Stomach (tissue), 9 donors: ENCODE data around the gene ADAMTS12. TPM values are rescaled to one million over a fixed set of nuclear protein-coding genes. Genes with fewer than 3 reads are reported as not detected.

Experiments
- DNase-seq, 2 donors: peaks; one replicate each; pipeline versions ENCODE4 v3.0.0 to v3.0.0-alpha.2; 2013 to 2019
- H3K27ac ChIP-seq, 5 donors: fragments of 200-600 bp in 4 of 5; sonication (generic) in 4 of 5; one replicate each; pipeline ENCODE4 v1.5.1; 2013 to 2019; ENCODE audit warnings: mild to moderate bottlenecking in 1 of 5, moderate library complexity in 1 of 5
- H3K27me3 ChIP-seq, 3 donors: fragments of 200-600 bp; sonication (generic); one replicate each; pipeline ENCODE4 v1.5.1; 2017 to 2019; ENCODE audit warnings: mixed run types in 1 of 3
- H3K36me3 ChIP-seq, 4 donors: fragments of 200-600 bp; sonication (generic); 1 replicate in 3 of 4; 2 replicates in 1 of 4; pipeline ENCODE4 v1.5.1; 2016 to 2019
- H3K4me1 ChIP-seq, 4 donors: fragments of 200-600 bp; sonication (generic); one replicate each; pipeline ENCODE4 v1.5.1; 2016 to 2019
- H3K4me3 ChIP-seq, 4 donors: fragments of 200-600 bp; sonication (generic) in 3 of 4; one replicate each; pipeline ENCODE4 v1.5.1; 2016 to 2019; ENCODE audit warnings: mild to moderate bottlenecking in 1 of 4
- H3K9me3 ChIP-seq, 4 donors: fragments of 200-600 bp; sonication (generic); one replicate each; pipeline ENCODE4 v1.5.1; 2016 to 2019
- EP300 ChIP-seq: sonication (generic); formaldehyde crosslinking; IDR thresholded peaks from one replicate; pipeline ENCODE4 v1.6.1; 2017; ENCODE audit warnings: antibody characterized with exemption
- POLR2A ChIP-seq, 4 donors: fragments of 450-650 bp; IDR thresholded peaks; one replicate each; pipeline ENCODE4 v1.6.1; 2016; ENCODE audit warnings: antibody characterized with exemption in 4 of 4, control low read depth in 2 of 4, mild to moderate bottlenecking in 1 of 4, moderate library complexity in 1 of 4
- POLR2AphosphoS5 ChIP-seq, 3 donors: sonication (generic); formaldehyde crosslinking; IDR thresholded peaks; one replicate each; pipeline ENCODE4 v1.6.1; 2016; ENCODE audit warnings: antibody characterized with exemption in 3 of 3
- WGBS, 5 donors: extraction: QIAGEN DNeasy Blood & Tissue Kit in 3 of 5; methylation state at CpG; one replicate each; pipeline versions ENCODE4 v1.1.5 to v1.1.7; 2013 to 2018; 5-methylcytosine and 5-hydroxymethylcytosine counted together
- intact Hi-C: fragments of 100-400 bp; cut with DNase I; formaldehyde crosslinking; loops from one replicate; pipeline ENCODE4 v1.15.1; 2023; ENCODE audit warnings: low total_unique reads
- polyA plus RNA-seq, 3 donors: library from polyadenylated mRNA; stranded (reverse); fragments of 200-250 nt; gene quantifications; one replicate each; pipeline ENCODE4 v1.2.3, GENCODE V29; 2013
- total RNA-seq, 5 donors: library from RNA; depleted of rRNA; stranded (reverse); fragments of >200 nt; gene quantifications; one replicate each; pipeline versions ENCODE4 v1.1.0 to v1.2.3, GENCODE V29; 2014 to 2016
- TF ChIP-seq, protein P1 (sequence below), 7 experiments: fragments of 450-650 bp in 4 of 7; fragments of 200-600 bp in 3 of 7; sonication (generic) in 3 of 7; IDR thresholded peaks; one replicate each; pipeline ENCODE4 v1.5.1; 2016 to 2019; ENCODE audit warnings: antibody characterized with exemption in 7 of 7, control low read depth in 2 of 7, mild to moderate bottlenecking in 1 of 7
- donor health status: healthy with polysubstance abuse.
- donor health status: Bipolar disorder and iron deficiency.
- donor health status: healthy.

The ADAMTS12 gene
- total and polyA plus RNA-seq, 8 donors, result 0.14 to 17.1 (median 0.62) TPM; not detected in 1

- no peak overlapping the region for H3K4me3 ChIP-seq
- TF ChIP-seq POLR2A (IDR thresholded peaks at IDR 0.05), result no peak
- TF ChIP-seq EP300, result no peak
- TF ChIP-seq, protein P1, sequence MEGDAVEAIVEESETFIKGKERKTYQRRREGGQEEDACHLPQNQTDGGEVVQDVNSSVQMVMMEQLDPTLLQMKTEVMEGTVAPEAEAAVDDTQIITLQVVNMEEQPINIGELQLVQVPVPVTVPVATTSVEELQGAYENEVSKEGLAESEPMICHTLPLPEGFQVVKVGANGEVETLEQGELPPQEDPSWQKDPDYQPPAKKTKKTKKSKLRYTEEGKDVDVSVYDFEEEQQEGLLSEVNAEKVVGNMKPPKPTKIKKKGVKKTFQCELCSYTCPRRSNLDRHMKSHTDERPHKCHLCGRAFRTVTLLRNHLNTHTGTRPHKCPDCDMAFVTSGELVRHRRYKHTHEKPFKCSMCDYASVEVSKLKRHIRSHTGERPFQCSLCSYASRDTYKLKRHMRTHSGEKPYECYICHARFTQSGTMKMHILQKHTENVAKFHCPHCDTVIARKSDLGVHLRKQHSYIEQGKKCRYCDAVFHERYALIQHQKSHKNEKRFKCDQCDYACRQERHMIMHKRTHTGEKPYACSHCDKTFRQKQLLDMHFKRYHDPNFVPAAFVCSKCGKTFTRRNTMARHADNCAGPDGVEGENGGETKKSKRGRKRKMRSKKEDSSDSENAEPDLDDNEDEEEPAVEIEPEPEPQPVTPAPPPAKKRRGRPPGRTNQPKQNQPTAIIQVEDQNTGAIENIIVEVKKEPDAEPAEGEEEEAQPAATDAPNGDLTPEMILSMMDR (IDR thresholded peaks at IDR 0.05), result no peak
- no peak for TF ChIP-seq POLR2AphosphoS5 (IDR thresholded peaks at IDR 0.05)
- intact Hi-C loops, result no loop called here
- DNase-seq, result no peak
- no peaks in the 10 kb centered on the region for H3K27me3 ChIP-seq
- no peak overlapping the region for H3K27ac ChIP-seq
- WGBS, 5 donors, result 77 to 93% (median 91%) methylated on average over 3 of the region's 3 CpGs
- H3K4me1 ChIP-seq, result peaks cover 0 to 10% (median 4%) of the 10 kb centered on the region in 4 donors
- H3K9me3 ChIP-seq, result no peaks in the 10 kb centered on the region
- H3K36me3 ChIP-seq, result no peaks in the 10 kb centered on the region
Observed at GRCh38 chr5:33725806-33726205, 166.0 kb downstream of the ADAMTS12 start.

DNA sequence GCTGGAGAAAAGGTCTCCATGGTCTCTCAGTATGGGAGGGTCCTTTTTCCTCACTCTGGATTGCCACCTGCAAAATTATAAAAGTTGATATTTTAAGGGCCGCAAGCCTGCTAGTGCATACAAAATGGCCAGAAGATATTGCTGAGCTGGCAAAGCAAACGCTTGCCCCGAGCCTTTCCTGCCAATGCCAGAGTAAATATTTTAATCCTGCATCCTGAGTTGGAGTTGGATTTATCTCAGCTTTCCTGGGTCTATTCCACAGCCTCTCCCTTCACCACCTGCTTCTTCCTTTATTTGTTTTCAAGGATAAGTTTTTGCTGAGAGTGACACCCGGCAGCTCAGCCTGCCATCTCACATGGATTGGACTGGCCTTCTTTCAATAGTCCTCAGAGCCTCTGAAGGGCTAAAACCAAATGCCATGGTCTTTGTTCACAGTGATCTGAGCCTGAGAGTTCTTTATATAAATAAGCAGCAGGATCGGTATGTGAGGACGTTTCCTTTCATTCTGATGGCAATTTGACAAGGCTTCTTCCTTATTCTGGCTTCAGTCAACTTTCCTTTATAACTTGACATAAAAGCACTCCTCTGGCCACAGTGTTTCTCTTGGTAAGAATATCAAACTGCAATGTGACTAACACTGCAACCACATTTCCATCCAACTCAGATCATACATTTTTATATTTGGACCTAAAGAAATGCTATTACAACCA, 170.1 kb downstream of the ADAMTS12 start:
- H3K9me3 ChIP-seq, result no peaks in the 10 kb centered on the region
- peaks cover 0 to 10% (median 4%) of the 10 kb centered on the region in 4 donors for H3K4me1 ChIP-seq
- H3K4me3 ChIP-seq, result no peak overlapping the region
- no peaks in the 10 kb centered on the region for H3K27me3 ChIP-seq
- DNase-seq, result no peak
- WGBS, 5 donors, result 19 to 33% (median 22%) methylated on average over 6 of the region's 6 CpGs
- TF ChIP-seq, protein P1 (IDR thresholded peaks at IDR 0.05), result no peak
- TF ChIP-seq EP300, result no peak
- TF ChIP-seq POLR2AphosphoS5 (IDR thresholded peaks at IDR 0.05), result no peak
- TF ChIP-seq POLR2A (IDR thresholded peaks at IDR 0.05), result no peak
- H3K27ac ChIP-seq, result no peak overlapping the region
- no peaks in the 10 kb centered on the region for H3K36me3 ChIP-seq
- intact Hi-C loops, result no loop called here

DNA sequence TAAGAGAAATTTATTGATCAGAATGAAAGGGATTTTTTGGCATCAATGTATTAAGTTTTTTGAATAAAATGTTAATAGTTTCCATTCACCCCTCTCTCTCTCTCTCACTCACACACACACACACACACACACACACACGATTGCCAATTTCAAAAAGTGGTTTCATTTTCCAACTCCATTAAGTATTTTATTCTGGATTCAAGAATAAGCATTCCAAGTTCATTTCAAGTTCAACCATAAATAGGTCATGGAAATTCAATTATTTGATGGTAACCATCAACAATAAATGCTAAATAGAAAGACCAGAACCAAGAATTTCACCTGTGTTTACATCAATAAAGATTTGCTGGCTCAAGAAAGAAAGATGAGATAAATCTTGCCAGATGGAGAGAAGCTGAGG, 171.6 kb downstream of the ADAMTS12 start:
- intact Hi-C loops, result no loop called here

DNA sequence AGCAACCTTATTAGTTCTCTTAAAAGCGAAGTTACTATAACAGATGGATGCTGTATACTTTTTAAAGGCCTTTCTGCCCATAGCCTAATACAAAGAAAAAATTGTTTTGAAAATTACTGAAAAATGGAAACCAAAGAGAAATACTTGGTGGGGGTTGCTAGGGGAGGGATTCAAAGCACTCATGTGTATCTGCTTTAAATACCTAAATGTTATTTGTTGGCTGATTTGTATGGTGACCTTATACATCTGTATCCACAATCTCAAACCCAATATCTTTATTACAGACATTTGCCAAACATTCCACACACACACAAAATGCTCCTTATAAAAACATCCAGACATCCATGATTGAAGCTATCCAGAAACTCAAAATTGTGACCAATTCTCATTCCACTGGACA, 172.0 kb downstream of the ADAMTS12 start:
- 80 to 100% (median 88%) methylated on average over 1 of the region's 1 CpG for WGBS, 5 donors
- Histone ChIP-seq H3K4me3 (no peak overlapping the region), H3K27ac (no peak overlapping the region), H3K36me3 (no peaks in the 10 kb centered on the region), H3K27me3 (no peaks in the 10 kb centered on the region), H3K9me3 (peaks cover 0 to 7% (median 0%) of the 10 kb centered on the region in 4 donors), H3K4me1 (peaks cover 0 to 10% (median 4%) of the 10 kb centered on the region in 4 donors)
- TF ChIP-seq, protein P1 (IDR thresholded peaks at IDR 0.05), result no peak
- TF ChIP-seq POLR2AphosphoS5 (IDR thresholded peaks at IDR 0.05), result no peak
- TF ChIP-seq EP300, result no peak
- TF ChIP-seq POLR2A (IDR thresholded peaks at IDR 0.05), result no peak
- DNase-seq, result no peak
- intact Hi-C loops, result no loop called here

More for the DNA sequence above, 171.6 kb downstream of the ADAMTS12 start:
- 48 to 81% (median 55%) methylated on average over 1 of the region's 1 CpG for WGBS, 5 donors
- TF ChIP-seq POLR2AphosphoS5 (IDR thresholded peaks at IDR 0.05) (no peak), EP300 (no peak), POLR2A (IDR thresholded peaks at IDR 0.05) (no peak)
- TF ChIP-seq, protein P1 (IDR thresholded peaks at IDR 0.05), result no peak
- Histone ChIP-seq H3K36me3 (no peaks in the 10 kb centered on the region), H3K27me3 (no peaks in the 10 kb centered on the region), H3K9me3 (peaks cover 0 to 7% (median 0%) of the 10 kb centered on the region in 4 donors), H3K4me1 (peaks cover 0 to 10% (median 4%) of the 10 kb centered on the region in 4 donors), H3K27ac (no peak overlapping the region), H3K4me3 (no peak overlapping the region)
- DNase-seq, result no peak
